ENCODE measurements around the gene CHCHD1.

The CHCHD1 gene

GRCh38 chr10:73798087-73798486 is 16.2 kb downstream of the CHCHD1 start:
- no peak for DNase-seq (ENCODE audit: extremely low read depth, low read depth)
- no peak overlapping the region for H3K4me3 ChIP-seq (replicated peaks; ENCODE audit: low read depth, low read length)
- TF ChIP-seq CTCF (IDR thresholded peaks at IDR 0.05; ENCODE audit: low read depth, low read length, missing control alignments) = no peak

GRCh38 chr10:73798927-73799560 is 17.2 kb downstream of the CHCHD1 start:
- no peak overlapping the region for H3K4me3 ChIP-seq (replicated peaks; ENCODE audit: low read depth, low read length)
- TF ChIP-seq CTCF (IDR thresholded peaks at IDR 0.05; ENCODE audit: low read depth, low read length, missing control alignments) = no peak
- no peak for DNase-seq (ENCODE audit: extremely low read depth, low read depth)

GRCh38 chr10:73799899-73800559 is 18.2 kb downstream of the CHCHD1 start:
- no peak for DNase-seq (ENCODE audit: extremely low read depth, low read depth)
- H3K4me3 ChIP-seq (replicated peaks; ENCODE audit: low read depth, low read length) = no peak overlapping the region
- no peak for TF ChIP-seq CTCF (IDR thresholded peaks at IDR 0.05; ENCODE audit: low read depth, low read length, missing control alignments)

- TF ChIP-seq CTCF (IDR thresholded peaks at IDR 0.05; ENCODE audit: low read depth, low read length, missing control alignments) = no peak
- no peak overlapping the region for H3K4me3 ChIP-seq (replicated peaks; ENCODE audit: low read depth, low read length)
- no peak for DNase-seq (ENCODE audit: extremely low read depth, low read depth)
Measured at GRCh38 chr10:73800560-73801252, 18.9 kb downstream of the CHCHD1 start.

GRCh38 chr10:73801253-73801590 is 19.4 kb downstream of the CHCHD1 start:
- no peak overlapping the region for H3K4me3 ChIP-seq (replicated peaks; ENCODE audit: low read depth, low read length)
- TF ChIP-seq CTCF (IDR thresholded peaks at IDR 0.05; ENCODE audit: low read depth, low read length, missing control alignments) = no peak
- DNase-seq (ENCODE audit: extremely low read depth, low read depth) = no peak

- DNase-seq (ENCODE audit: extremely low read depth, low read depth) = no peak
- no peak for TF ChIP-seq CTCF (IDR thresholded peaks at IDR 0.05; ENCODE audit: low read depth, low read length, missing control alignments)
- H3K4me3 ChIP-seq (replicated peaks; ENCODE audit: low read depth, low read length) = no peak overlapping the region
Measured at GRCh38 chr10:73802276-73802991, 20.6 kb downstream of the CHCHD1 start.
